ENCODE data around the gene CEMP1. TPM values are rescaled to one million over a fixed set of nuclear protein-coding genes. Genes with fewer than 3 reads are reported as not detected.
A peak's percentile ranks its signal among the peaks of the same experiment; 100 is the strongest.

CEMP1 gene
- total RNA-seq, 1 donor, result not detected

GRCh38 chr16:2497695-2498484 lies 33.3 kb downstream of the CEMP1 start:
- no peak for DNase-seq (ENCODE audit: low read depth)
- no peak for TF ChIP-seq CTCF (IDR thresholded peaks at IDR 0.05; ENCODE audit: insufficient read depth, low read length)
- no peak overlapping the region for H3K4me3 ChIP-seq (ENCODE audit: low read depth, low read length)

- DNase-seq (ENCODE audit: low read depth), result peak; percentile 41
- no peak overlapping the region for H3K4me3 ChIP-seq (ENCODE audit: low read depth, low read length)
- no peak for TF ChIP-seq CTCF (IDR thresholded peaks at IDR 0.05; ENCODE audit: insufficient read depth, low read length)
Observed at GRCh38 chr16:2497116-2497630, 34.0 kb downstream of the CEMP1 start.

GRCh38 chr16:2496223-2497115 lies 34.7 kb downstream of the CEMP1 start:
- H3K4me3 ChIP-seq (ENCODE audit: low read depth, low read length), result no peak overlapping the region
- no peak for TF ChIP-seq CTCF (IDR thresholded peaks at IDR 0.05; ENCODE audit: insufficient read depth, low read length)
- no peak for DNase-seq (ENCODE audit: low read depth)

GRCh38 chr16:2495041-2495440 lies 36.2 kb downstream of the CEMP1 start:
- no peak for TF ChIP-seq CTCF (IDR thresholded peaks at IDR 0.05; ENCODE audit: insufficient read depth, low read length)
- no peak overlapping the region for H3K4me3 ChIP-seq (ENCODE audit: low read depth, low read length)

GRCh38 chr16:2494616-2495015 lies 36.6 kb downstream of the CEMP1 start:
- no peak overlapping the region for H3K4me3 ChIP-seq (ENCODE audit: low read depth, low read length)
- no peak for DNase-seq (ENCODE audit: low read depth)
- no peak for TF ChIP-seq CTCF (IDR thresholded peaks at IDR 0.05; ENCODE audit: insufficient read depth, low read length)

More at GRCh38 chr16:2495041-2495440, 36.2 kb downstream of the CEMP1 start:
- DNase-seq (ENCODE audit: low read depth), result no peak

- no peak overlapping the region for H3K4me3 ChIP-seq (ENCODE audit: low read depth, low read length)
- DNase-seq (ENCODE audit: low read depth), result no peak
- TF ChIP-seq CTCF (IDR thresholded peaks at IDR 0.05; ENCODE audit: insufficient read depth, low read length), result no peak
Observed at GRCh38 chr16:2493605-2494004, 37.6 kb downstream of the CEMP1 start.
